SK-N-SH treated with all-trans-retinoic acid at 6 μM for 48 hours (cell line): ENCODE measurements around the gene SPG7.

ENCODE experiments used
- ATAC-seq: fragments of 200-7000 bp; cut with Tn5 transposase; 3 replicates; pipeline ENCODE4 v1.9.1; 2020; ENCODE audit warnings: mild to moderate bottlenecking, moderate library complexity
- ARNTL ChIP-seq: fragments of 450-650 bp; formaldehyde crosslinking; IDR thresholded peaks from 2 replicates; pipeline ENCODE4 v1.5.0; 2020; ENCODE audit warnings: low read depth, mild to moderate bottlenecking, moderate library complexity, borderline replicate concordance
- CREB5 ChIP-seq: fragments of 250-450 bp; sonication (Bioruptor Pico); IDR thresholded peaks from 2 replicates; pipeline ENCODE4 v1.5.1; 2020; ENCODE audit warnings: low read depth, mild to moderate bottlenecking, moderate library complexity
- CSDC2 ChIP-seq: fragments of 250-450 bp; sonication (Bioruptor Pico); IDR thresholded peaks from 2 replicates; pipeline ENCODE4 v1.5.0; 2020; ENCODE audit warnings: mild to moderate bottlenecking, moderate library complexity
- CSRNP3 ChIP-seq: fragments of 250-450 bp; sonication (Bioruptor Pico); IDR thresholded peaks from 2 replicates; pipeline ENCODE4 v1.5.1; 2021; ENCODE audit warnings: mild to moderate bottlenecking, moderate library complexity
- ESRRG ChIP-seq: fragments of 250-450 bp; sonication (Bioruptor Pico); IDR thresholded peaks from 2 replicates; pipeline ENCODE4 v1.6.1; 2021; ENCODE audit warnings: mild to moderate bottlenecking
- ISL1 ChIP-seq: fragments of 250-450 bp; sonication (Bioruptor Pico); IDR thresholded peaks from 2 replicates; pipeline ENCODE4 v2.1.2; 2022; ENCODE audit warnings: mild to moderate bottlenecking, moderate library complexity
- PATZ1 ChIP-seq: fragments of 250-450 bp; sonication (Bioruptor Pico); IDR thresholded peaks from 2 replicates; pipeline ENCODE4 v1.8.0; 2020; ENCODE audit warnings: mild to moderate bottlenecking, moderate library complexity, borderline replicate concordance
- PPARA ChIP-seq: fragments of 250-450 bp; sonication (Bioruptor Pico); IDR thresholded peaks from 2 replicates; pipeline ENCODE4 v1.5.0; 2020; ENCODE audit warnings: mild to moderate bottlenecking, borderline replicate concordance
- RARB ChIP-seq: fragments of 250-450 bp; sonication (Bioruptor Pico); IDR thresholded peaks from 2 replicates; pipeline ENCODE4 v1.8.0; 2021; ENCODE audit warnings: mild to moderate bottlenecking, moderate library complexity
- TCF4 ChIP-seq: fragments of 250-450 bp; sonication (Bioruptor Pico); IDR thresholded peaks from 2 replicates; pipeline ENCODE4 v1.8.0; 2021; ENCODE audit warnings: mild to moderate bottlenecking, moderate library complexity, borderline replicate concordance
- TOX ChIP-seq: fragments of 250-450 bp; sonication (Bioruptor Pico); IDR thresholded peaks from 2 replicates; pipeline ENCODE4 v1.8.0; 2021; ENCODE audit warnings: mild to moderate bottlenecking, moderate library complexity, borderline replicate concordance
- TSHZ2 ChIP-seq: fragments of 250-450 bp; sonication (Bioruptor Pico); IDR thresholded peaks from 2 replicates; pipeline ENCODE4 v1.5.0; 2020; ENCODE audit warnings: mild to moderate bottlenecking, moderate library complexity
- ZC3H10 ChIP-seq: fragments of 250-450 bp; sonication (Bioruptor Pico); IDR thresholded peaks from 2 replicates; pipeline ENCODE4 v1.5.1; 2021; ENCODE audit warnings: mild to moderate bottlenecking, moderate library complexity
- ZFP3 ChIP-seq: fragments of 250-450 bp; sonication (Bioruptor Pico); IDR thresholded peaks from 2 replicates; pipeline ENCODE4 v1.5.0; 2020; ENCODE audit warnings: mild to moderate bottlenecking, moderate library complexity
- ZFP30 ChIP-seq: fragments of 450-650 bp; formaldehyde crosslinking; IDR thresholded peaks from 2 replicates; pipeline ENCODE4 v1.5.0; 2022; ENCODE audit warnings: mild to moderate bottlenecking, moderate library complexity
- ZNF565 ChIP-seq: fragments of 450-650 bp; formaldehyde crosslinking; conservative IDR thresholded peaks from 2 replicates; pipeline ENCODE4 v1.5.0; 2020; ENCODE audit warnings: low read depth, mild to moderate bottlenecking, moderate library complexity
- ZNF70 ChIP-seq: fragments of 450-650 bp; formaldehyde crosslinking; IDR thresholded peaks from 2 replicates; pipeline ENCODE4 v1.5.0; 2020; ENCODE audit warnings: mild to moderate bottlenecking, moderate library complexity
- ZNF8 ChIP-seq: fragments of 450-650 bp; formaldehyde crosslinking; IDR thresholded peaks from 2 replicates; pipeline ENCODE4 v1.5.0; 2020; ENCODE audit warnings: mild to moderate bottlenecking, moderate library complexity

The SPG7 gene

GRCh38 chr16:89466920-89467319 lies 41.3 kb upstream of the SPG7 start:
- ATAC-seq, result no peak
- TF ChIP-seq TSHZ2 (CRISPR knock-in tag), result no peak
- no peak for TF ChIP-seq ZFP30 (CRISPR knock-in tag)
- TF ChIP-seq ESRRG (CRISPR knock-in tag), result no peak
- no peak for TF ChIP-seq TOX (CRISPR knock-in tag)
- no peak for TF ChIP-seq ISL1
- no peak for TF ChIP-seq RARB
- no peak for TF ChIP-seq ZFP3 (CRISPR knock-in tag)
- TF ChIP-seq ARNTL (CRISPR knock-in tag), result no peak

GRCh38 chr16:89467382-89467781 lies 40.8 kb upstream of the SPG7 start:
- TF ChIP-seq CREB5 (CRISPR knock-in tag) (no peak), TSHZ2 (CRISPR knock-in tag) (no peak), ARNTL (CRISPR knock-in tag) (no peak), TCF4 (CRISPR knock-in tag) (no peak), CSDC2 (CRISPR knock-in tag) (no peak), ZFP3 (CRISPR knock-in tag) (no peak), TOX (CRISPR knock-in tag) (no peak), ZNF8 (CRISPR knock-in tag) (no peak), CSRNP3 (CRISPR knock-in tag) (no peak)
- no peak for ATAC-seq

GRCh38 chr16:89472711-89473075 lies 35.5 kb upstream of the SPG7 start:
- ATAC-seq, result no peak

GRCh38 chr16:89473136-89473712 lies 35.0 kb upstream of the SPG7 start:
- TF ChIP-seq TCF4 (CRISPR knock-in tag), result no peak
- no peak for TF ChIP-seq ZFP30 (CRISPR knock-in tag)
- no peak for TF ChIP-seq ZC3H10 (CRISPR knock-in tag)
- ATAC-seq, result no peak

More at GRCh38 chr16:89472711-89473075, 35.5 kb upstream of the SPG7 start:
- TF ChIP-seq PPARA, result no peak
- TF ChIP-seq, all 23 proteins: peak for 0

- ATAC-seq, result no peak
- no peak for TF ChIP-seq PATZ1
- TF ChIP-seq CSRNP3 (CRISPR knock-in tag), result no peak
- no peak for TF ChIP-seq CREB5 (CRISPR knock-in tag)
- no peak for TF ChIP-seq ZC3H10 (CRISPR knock-in tag)
- TF ChIP-seq ZNF565 (CRISPR knock-in tag), result no peak
- no peak for TF ChIP-seq PPARA
- TF ChIP-seq TCF4 (CRISPR knock-in tag), result no peak
- no peak for TF ChIP-seq ZFP3 (CRISPR knock-in tag)
- no peak for TF ChIP-seq ZNF70 (CRISPR knock-in tag)
Measured at GRCh38 chr16:89473791-89474414, 34.3 kb upstream of the SPG7 start.
